ENCODE results near the gene FANCM. TPM values are rescaled to one million over a fixed set of nuclear protein-coding genes. Genes with fewer than 3 reads are reported as not detected.

FANCM gene
- polyA plus RNA-seq, 1 donor (not counting 4 experiments of a cell fraction or from before 2014, with no cell fraction given), result 6.0 TPM

DNA sequence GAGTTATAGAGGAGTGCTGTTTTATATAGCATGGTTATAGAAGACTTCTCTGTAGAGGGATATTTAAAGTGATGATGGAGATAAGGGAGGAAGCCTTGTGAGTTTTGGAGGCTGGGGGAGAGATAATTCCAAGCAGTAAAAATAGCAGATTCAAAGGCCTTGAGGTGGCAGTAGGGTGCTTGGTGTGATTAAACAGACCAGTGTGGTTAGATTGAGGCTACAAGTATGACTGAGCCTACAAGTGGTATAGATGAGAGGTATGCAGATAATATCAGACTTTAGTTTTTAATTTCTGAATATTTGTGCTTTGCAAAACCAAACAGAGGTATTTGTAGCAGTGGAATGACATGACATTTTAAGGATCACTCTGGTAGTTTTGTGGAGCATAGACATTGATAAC is 20.3 kb downstream of the FANCM start:
- Histone ChIP-seq H3K4me3 (ENCODE audit: control insufficient read depth in 2 of 3, extremely low read depth in 1 of 3, insufficient read depth in 2 of 3, low read depth in 1 of 3, low read length in 3 of 3) (no peak overlapping the region), H3K9me3 (ENCODE audit: control insufficient read depth, low read depth, low read length) (no peaks in the 10 kb centered on the region), H3K36me3 (ENCODE audit: control insufficient read depth in 2 of 2, extremely low read depth in 1 of 2, insufficient read depth in 2 of 2, low read length in 2 of 2) (peaks cover 0 to 1% of the 10 kb centered on the region in 2 experiments), H3K9ac (ENCODE audit: control insufficient read depth, extremely low read depth, insufficient read depth, low read length) (no peak overlapping the region), H2AFZ (ENCODE audit: control insufficient read depth, low read length) (no peak overlapping the region), H3K27ac (ENCODE audit: control insufficient read depth, insufficient read depth, low read length) (no peak overlapping the region), H4K20me1 (ENCODE audit: control insufficient read depth, extremely low read depth, insufficient read depth, low read length) (no peaks in the 10 kb centered on the region), H3K79me2 (ENCODE audit: control insufficient read depth, insufficient read depth, low read length) (no peaks in the 10 kb centered on the region), H3K9me1 (ENCODE audit: control insufficient read depth, extremely low read depth, insufficient read depth, low read length) (no peaks in the 10 kb centered on the region), H3K4me2 (ENCODE audit: control insufficient read depth, extremely low read depth, insufficient read depth, low read depth, low read length) (no peak overlapping the region), H3K27me3 (ENCODE audit: control insufficient read depth, extremely low read depth, insufficient read depth, low read length) (no peaks in the 10 kb centered on the region), H3K4me1 (ENCODE audit: control insufficient read depth, extremely low read depth, insufficient read depth, low read length) (no peaks in the 10 kb centered on the region)
- dilution Hi-C loops (cut with MboI; ENCODE audit: extremely low pct_ligation_motif_present, low sequenced_read_pairs), result no loop called here
- no peak for FAIRE-seq
- TF ChIP-seq, protein P1, sequence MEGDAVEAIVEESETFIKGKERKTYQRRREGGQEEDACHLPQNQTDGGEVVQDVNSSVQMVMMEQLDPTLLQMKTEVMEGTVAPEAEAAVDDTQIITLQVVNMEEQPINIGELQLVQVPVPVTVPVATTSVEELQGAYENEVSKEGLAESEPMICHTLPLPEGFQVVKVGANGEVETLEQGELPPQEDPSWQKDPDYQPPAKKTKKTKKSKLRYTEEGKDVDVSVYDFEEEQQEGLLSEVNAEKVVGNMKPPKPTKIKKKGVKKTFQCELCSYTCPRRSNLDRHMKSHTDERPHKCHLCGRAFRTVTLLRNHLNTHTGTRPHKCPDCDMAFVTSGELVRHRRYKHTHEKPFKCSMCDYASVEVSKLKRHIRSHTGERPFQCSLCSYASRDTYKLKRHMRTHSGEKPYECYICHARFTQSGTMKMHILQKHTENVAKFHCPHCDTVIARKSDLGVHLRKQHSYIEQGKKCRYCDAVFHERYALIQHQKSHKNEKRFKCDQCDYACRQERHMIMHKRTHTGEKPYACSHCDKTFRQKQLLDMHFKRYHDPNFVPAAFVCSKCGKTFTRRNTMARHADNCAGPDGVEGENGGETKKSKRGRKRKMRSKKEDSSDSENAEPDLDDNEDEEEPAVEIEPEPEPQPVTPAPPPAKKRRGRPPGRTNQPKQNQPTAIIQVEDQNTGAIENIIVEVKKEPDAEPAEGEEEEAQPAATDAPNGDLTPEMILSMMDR (optimal IDR thresholded peaks at IDR 0.05 in 1 of 3, IDR thresholded peaks at IDR 0.05 in 1 of 3, conservative IDR thresholded peaks at IDR 0.05 in 1 of 3; ENCODE audit: extremely low read depth in 1 of 3, insufficient read depth in 2 of 3, low read length in 3 of 3), result peak in 1 of 3 experiments; percentile 35
- no peak for TF ChIP-seq EZH2 (IDR thresholded peaks at IDR 0.05; ENCODE audit: low read length)
- no peak for DNase-seq (ENCODE audit: low read depth, low spot score)

DNA sequence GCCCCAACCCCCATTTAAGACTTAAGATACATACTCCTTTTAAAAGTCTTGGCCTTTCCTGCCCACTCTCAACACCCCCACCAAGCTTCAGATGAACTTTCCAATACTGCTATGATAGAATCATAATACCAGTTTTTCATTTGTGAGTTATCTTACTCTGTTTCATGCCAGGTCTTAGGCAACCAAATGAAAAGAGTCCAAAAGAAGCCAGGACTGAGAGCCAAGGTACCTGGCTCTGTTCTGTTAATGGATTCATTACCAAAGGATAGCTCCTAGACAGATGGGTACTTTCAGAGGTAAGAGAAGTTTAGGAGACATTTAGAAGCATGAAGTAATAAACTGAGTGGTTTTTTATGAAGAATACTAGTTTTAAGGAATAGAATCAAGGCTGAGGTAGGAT is 34.2 kb downstream of the FANCM start:
- TF ChIP-seq EZH2 (IDR thresholded peaks at IDR 0.05; ENCODE audit: low read length), result no peak
- TF ChIP-seq, protein P1 (optimal IDR thresholded peaks at IDR 0.05 in 1 of 3, IDR thresholded peaks at IDR 0.05 in 1 of 3, conservative IDR thresholded peaks at IDR 0.05 in 1 of 3; ENCODE audit: extremely low read depth in 1 of 3, insufficient read depth in 2 of 3, low read length in 3 of 3), result no peak
- Histone ChIP-seq H3K27ac (ENCODE audit: control insufficient read depth, insufficient read depth, low read length) (no peak overlapping the region), H3K79me2 (ENCODE audit: control insufficient read depth, insufficient read depth, low read length) (no peaks in the 10 kb centered on the region), H3K9me1 (ENCODE audit: control insufficient read depth, extremely low read depth, insufficient read depth, low read length) (no peaks in the 10 kb centered on the region), H3K9ac (ENCODE audit: control insufficient read depth, extremely low read depth, insufficient read depth, low read length) (no peak overlapping the region), H3K27me3 (ENCODE audit: control insufficient read depth, extremely low read depth, insufficient read depth, low read length) (no peaks in the 10 kb centered on the region), H3K36me3 (ENCODE audit: control insufficient read depth in 2 of 2, extremely low read depth in 1 of 2, insufficient read depth in 2 of 2, low read length in 2 of 2) (no peaks in the 10 kb centered on the region), H3K9me3 (ENCODE audit: control insufficient read depth, low read depth, low read length) (no peaks in the 10 kb centered on the region), H4K20me1 (ENCODE audit: control insufficient read depth, extremely low read depth, insufficient read depth, low read length) (no peaks in the 10 kb centered on the region), H3K4me1 (ENCODE audit: control insufficient read depth, extremely low read depth, insufficient read depth, low read length) (no peaks in the 10 kb centered on the region), H3K4me2 (ENCODE audit: control insufficient read depth, extremely low read depth, insufficient read depth, low read depth, low read length) (no peak overlapping the region), H2AFZ (ENCODE audit: control insufficient read depth, low read length) (no peak overlapping the region), H3K4me3 (ENCODE audit: control insufficient read depth in 2 of 3, extremely low read depth in 1 of 3, insufficient read depth in 2 of 3, low read depth in 1 of 3, low read length in 3 of 3) (no peak overlapping the region)
- no peak for FAIRE-seq
- DNase-seq (ENCODE audit: low read depth, low spot score), result no peak
- dilution Hi-C loops (cut with MboI; ENCODE audit: extremely low pct_ligation_motif_present, low sequenced_read_pairs), result no loop called here

Data from keratinocyte (primary cell).